GM19455 (cell line): ENCODE results near the gene LGALS3.

Experiments
- ATAC-seq: cut with Tn5 transposase; IDR thresholded peaks from one replicate; pipeline ENCODE4 v1.9.1; 2021; ENCODE audit not compliant: unreplicated experiment

Gene LGALS3

DNA sequence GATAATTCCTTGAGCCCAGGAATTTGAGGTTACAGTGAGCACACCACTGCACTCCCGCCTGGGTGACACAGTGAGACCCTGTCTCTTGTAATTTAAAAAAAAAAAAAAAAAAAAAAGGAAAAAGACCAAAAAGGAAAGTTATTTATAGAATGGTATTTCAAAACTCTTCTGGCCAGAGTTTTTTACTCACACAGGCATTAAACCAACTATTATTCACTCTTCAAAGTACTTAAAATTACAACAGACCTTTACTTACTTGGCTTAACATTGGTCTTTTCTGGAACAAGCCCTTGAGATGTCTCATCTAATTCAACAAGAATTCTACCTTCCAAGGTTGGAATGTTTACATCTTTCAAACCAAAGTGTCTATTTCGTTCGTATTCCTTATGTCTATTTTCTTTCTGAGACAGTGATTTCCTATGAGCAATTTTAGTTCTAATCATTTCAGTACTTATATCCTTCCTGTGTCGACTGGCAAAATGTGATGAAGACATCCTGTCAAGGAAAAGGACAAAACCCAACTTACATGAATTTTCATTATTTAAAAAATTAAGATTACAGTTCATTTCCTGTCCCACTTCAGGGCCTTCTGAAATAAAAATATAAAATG, 59.7 kb downstream of the LGALS3 start:
- no peak for ATAC-seq

DNA sequence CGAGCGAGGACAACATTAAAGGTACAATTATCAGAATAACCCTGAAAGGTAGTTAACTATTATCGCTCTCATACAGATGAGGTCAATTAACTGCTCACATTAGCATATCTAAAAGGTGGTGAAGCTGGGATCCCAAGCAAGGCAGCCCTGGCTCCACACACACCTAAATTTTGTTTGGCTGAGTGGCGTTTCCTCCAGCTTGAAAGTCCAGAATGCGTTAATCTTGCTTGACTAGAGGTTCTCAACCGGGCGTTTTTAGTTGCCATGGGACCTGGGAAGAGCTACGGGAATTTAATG, 61.8 kb downstream of the LGALS3 start:
- ATAC-seq = no peak

DNA sequence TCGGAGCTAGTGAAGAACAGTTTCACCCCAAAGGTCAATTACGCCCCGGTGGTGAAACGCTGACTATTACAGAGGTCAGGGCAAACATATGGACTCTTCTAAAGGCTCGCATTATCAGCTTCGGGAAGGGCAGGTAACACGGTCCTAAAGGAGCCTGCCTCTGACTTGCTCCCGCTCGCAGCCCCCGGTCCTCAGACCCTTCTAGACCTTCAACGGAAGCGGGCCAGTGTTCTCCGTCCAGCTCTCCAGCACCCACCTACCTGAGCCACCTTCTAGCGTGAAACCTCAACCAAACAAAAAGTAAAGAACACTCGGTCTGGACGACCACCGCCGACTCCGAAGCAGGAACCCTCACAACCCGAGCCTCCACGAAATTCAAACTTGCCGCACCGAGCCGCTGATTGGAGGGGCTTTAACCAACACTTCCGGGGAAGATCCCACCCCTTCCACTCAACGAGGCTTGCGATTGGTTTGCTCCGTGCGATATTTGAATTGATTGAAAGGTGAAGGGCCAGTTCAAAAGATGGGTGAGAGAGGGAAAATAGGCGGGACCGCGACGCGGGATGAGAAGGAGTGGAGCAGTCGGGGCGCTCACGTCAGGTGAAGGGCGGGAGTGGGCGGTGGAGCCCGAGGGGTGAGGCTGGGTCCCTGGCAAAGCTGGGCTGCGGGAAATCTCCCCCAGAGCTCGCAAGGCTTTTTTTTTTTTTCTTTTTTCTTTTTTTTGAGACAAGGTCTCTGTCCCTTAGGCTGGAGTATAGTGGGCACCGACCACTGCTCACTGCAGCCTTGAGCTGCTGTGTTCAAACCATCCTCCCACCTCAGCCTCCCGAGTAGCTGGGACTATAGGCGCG, 62.4 kb downstream of the LGALS3 start, which contains the start of gene DLGAP5:
DLGAP5 (minus strand) TSS at position 383 of the 851 bp plus-strand sequence. CDS start 2,406 bp downstream, outside the sequence.
- ATAC-seq = peak; percentile 98

DNA sequence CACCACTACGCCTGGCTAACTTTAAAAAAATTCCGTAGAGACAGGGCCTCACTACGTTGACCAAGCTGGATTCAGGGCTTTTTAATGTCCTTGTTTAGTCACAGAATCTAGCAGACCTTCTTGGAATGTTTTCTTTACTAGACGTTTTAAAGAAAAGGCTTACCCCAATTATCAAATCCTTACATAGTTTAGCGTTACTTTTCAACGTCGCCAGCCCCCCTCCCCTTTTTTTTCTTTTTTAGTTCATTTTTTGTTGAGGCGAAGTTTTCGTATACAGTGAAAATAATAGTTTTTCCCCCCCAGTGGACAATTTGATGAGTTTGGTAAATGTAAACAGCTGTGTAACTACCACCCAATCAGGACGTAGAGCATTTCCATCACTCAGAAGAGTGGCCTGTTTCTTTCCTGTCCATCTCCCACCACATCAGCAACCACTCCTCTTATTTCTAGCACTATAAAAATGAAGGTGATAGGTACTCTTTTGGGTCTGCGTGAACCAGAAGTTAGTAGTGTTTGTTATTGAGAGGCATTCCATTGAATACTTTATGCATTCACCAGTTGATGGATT, 63.1 kb downstream of the LGALS3 start:
- no peak for ATAC-seq

DNA sequence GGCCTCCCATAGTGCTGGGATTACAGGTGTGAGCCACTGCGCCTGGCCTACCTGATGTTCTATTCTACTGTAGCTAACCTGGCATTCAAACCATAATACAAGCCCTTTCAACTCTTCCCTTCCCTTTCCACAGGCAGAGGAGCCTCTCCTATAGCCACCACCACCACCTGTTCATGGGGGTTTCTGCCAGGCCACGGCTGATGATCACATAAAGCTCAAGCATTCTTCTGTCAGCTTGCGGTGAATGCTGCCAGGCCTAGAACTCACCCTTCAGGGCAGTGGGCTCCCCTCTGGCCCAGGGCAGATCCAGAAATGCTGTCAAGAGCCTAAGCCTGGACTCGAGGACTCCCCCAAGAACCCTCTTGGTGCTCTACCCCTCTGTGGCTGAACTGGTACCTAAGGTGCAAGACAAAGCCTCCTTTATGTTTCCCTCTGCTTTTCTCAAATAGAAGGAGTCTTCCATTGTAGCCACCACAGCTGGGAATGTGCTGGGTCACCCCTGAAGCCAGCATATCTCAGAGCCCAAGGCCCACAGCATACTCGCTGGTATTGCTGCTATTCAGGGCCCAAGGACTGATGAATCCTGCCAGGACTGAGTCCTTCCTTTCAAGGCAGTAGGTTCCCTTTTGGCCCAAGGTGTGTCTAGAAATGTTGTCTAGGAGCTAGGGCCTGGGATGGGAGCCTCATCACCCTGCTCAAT, 65.8 kb downstream of the LGALS3 start:
- ATAC-seq = no peak
